ENCODE data around the gene SLC25A13.

- TF ChIP-seq CTCF (IDR thresholded peaks at IDR 0.05), result no peak
- TF ChIP-seq POLR2A (IDR thresholded peaks at IDR 0.05), result no peak
- no peak for TF ChIP-seq POLR2AphosphoS5 (IDR thresholded peaks at IDR 0.05)
Measured at GRCh38 chr7:96308950-96309263, 13.0 kb downstream of the SLC25A13 start.

Data from breast epithelium (tissue), 3 donors.